Measurements from ENCODE around the gene THAP2.

GRCh38 chr12:71710276-71711125 is 46.4 kb downstream of the THAP2 start:
- TF ChIP-seq GATA3 (IDR thresholded peaks at IDR 0.05; ENCODE audit: low read depth, low read length) (no peak), GATA2 (IDR thresholded peaks at IDR 0.05; ENCODE audit: low read depth, low read length) (no peak)

Data from SH-SY5Y (cell line).